AG09319 (cell line): ENCODE measurements around the gene DALRD3.

Experiments used
- DNase-seq: peaks from one replicate; pipeline ENCODE4 v3.0.0-alpha.2; 2010; ENCODE audit warnings: low read depth; ENCODE audit errors: extremely low read depth
- CTCF ChIP-seq: IDR thresholded peaks from 2 replicates; pipeline ENCODE4 v1.5.1; 2011; ENCODE audit warnings: low read depth, mild to moderate bottlenecking, inconsistent platforms, low read length, moderate library complexity

DALRD3 gene

GRCh38 chr3:49017971-49018706 lies at the start of gene DALRD3:
DALRD3 (minus strand) TSS chr3:49018580; CDS start chr3:49018564, 16 bp downstream.
- no peak for DNase-seq
- no peak for TF ChIP-seq CTCF

- DNase-seq, result no peak
- no peak for TF ChIP-seq CTCF
Observed at GRCh38 chr3:49058011-49058410, 39.6 kb upstream of the DALRD3 start.

GRCh38 chr3:49057268-49057667 lies 38.9 kb upstream of the DALRD3 start:
- no peak for TF ChIP-seq CTCF
- DNase-seq, result no peak

- TF ChIP-seq CTCF, result no peak
- DNase-seq, result no peak
Observed at GRCh38 chr3:49054344-49054862, 36.0 kb upstream of the DALRD3 start.

- no peak for DNase-seq
- no peak for TF ChIP-seq CTCF
Observed at GRCh38 chr3:49053543-49053942, 35.2 kb upstream of the DALRD3 start.

- TF ChIP-seq CTCF, result no peak
- DNase-seq, result no peak
Observed at GRCh38 chr3:49035281-49035680, 16.9 kb upstream of the DALRD3 start.

- no peak for TF ChIP-seq CTCF
- DNase-seq, result no peak
Observed at GRCh38 chr3:49034650-49035049, 16.3 kb upstream of the DALRD3 start.
